ENCODE data around the gene HHATL. TPM values are rescaled to one million over a fixed set of nuclear protein-coding genes. Genes with fewer than 3 reads are reported as not detected.

HHATL gene
- total RNA-seq, 1 experiment from 2014 or later = not detected

DNA sequence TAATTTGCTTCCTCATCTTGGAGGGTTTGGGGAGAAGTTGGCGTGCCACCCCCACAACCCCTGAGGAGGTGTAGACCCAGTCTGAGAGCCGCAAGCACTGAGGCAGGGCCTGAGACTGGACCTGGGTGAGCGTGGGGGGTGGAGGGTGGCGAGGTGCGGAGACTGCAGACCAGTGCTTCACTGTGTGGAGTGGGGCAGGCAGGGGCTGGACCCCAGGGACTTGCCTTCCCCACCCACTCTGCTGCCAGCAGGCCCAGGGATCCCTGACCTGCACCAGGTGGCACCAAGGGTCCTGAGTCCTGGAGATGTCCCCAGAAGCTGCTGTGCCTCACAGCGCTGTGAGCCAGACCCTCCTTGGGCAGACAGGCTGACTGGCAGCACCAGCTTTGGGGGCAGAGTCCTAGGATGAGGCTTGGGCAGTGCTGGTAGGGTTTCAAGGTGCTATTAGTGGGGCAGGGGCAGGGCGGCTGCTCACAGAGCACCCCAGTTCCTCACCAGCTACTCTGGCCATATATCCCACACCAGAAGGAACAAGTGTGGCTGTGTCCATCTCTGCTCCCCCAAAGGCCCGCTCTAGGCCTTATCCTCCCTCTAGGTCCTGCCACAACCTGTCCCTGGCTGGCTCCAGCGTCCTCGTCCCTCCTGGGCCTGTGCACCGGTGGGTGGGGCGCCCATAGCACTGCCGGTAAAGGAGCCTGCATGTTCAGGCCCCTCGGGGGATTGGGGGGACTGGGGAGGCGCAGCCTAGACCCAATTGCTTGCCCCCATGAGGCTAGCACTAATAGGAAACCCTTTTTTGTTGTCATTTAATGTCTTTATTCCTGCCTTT is 37.3 kb downstream of the HHATL start:
- no peaks in the 10 kb centered on the region for H3K36me3 ChIP-seq (replicated peaks; ENCODE audit: control insufficient read depth, insufficient read depth, low read length)
- peak; percentile 54 for DNase-seq
- H3K4me3 ChIP-seq (ENCODE audit: insufficient read depth, low read depth, low read length) = no peak overlapping the region
- no peaks in the 10 kb centered on the region for H3K27me3 ChIP-seq (ENCODE audit: control insufficient read depth, insufficient read depth, low read length)

DNA sequence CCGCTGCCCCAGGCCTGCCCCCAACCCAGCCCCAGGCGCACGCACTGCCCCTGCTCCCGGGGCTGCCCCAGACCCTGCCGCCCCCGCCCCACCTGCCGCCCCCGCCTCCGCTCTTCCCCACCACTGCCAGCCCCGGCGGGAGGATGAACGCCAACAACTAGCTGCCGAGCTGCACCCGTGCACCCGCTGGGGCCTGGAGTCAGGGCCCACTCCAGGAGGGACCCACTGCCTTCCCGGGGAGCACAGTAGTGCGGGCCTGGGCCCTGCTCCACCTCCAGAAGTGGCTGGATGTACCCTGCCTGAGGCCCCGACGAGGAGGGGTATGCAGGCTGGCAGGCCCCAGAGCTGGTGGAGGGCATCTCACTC is 38.2 kb downstream of the HHATL start:
- Histone ChIP-seq H3K4me3 (ENCODE audit: insufficient read depth, low read depth, low read length) (no peak overlapping the region), H3K27me3 (ENCODE audit: control insufficient read depth, insufficient read depth, low read length) (no peaks in the 10 kb centered on the region), H3K36me3 (replicated peaks; ENCODE audit: control insufficient read depth, insufficient read depth, low read length) (no peaks in the 10 kb centered on the region)
- peak; percentile 61 for DNase-seq

GRCh38 chr3:42663581-42664437 is 38.8 kb downstream of the HHATL start:
- Histone ChIP-seq H3K4me3 (ENCODE audit: insufficient read depth, low read depth, low read length) (no peak overlapping the region), H3K27me3 (ENCODE audit: control insufficient read depth, insufficient read depth, low read length) (no peaks in the 10 kb centered on the region), H3K36me3 (replicated peaks; ENCODE audit: control insufficient read depth, insufficient read depth, low read length) (no peaks in the 10 kb centered on the region)
- peak; percentile 55 for DNase-seq

DNA sequence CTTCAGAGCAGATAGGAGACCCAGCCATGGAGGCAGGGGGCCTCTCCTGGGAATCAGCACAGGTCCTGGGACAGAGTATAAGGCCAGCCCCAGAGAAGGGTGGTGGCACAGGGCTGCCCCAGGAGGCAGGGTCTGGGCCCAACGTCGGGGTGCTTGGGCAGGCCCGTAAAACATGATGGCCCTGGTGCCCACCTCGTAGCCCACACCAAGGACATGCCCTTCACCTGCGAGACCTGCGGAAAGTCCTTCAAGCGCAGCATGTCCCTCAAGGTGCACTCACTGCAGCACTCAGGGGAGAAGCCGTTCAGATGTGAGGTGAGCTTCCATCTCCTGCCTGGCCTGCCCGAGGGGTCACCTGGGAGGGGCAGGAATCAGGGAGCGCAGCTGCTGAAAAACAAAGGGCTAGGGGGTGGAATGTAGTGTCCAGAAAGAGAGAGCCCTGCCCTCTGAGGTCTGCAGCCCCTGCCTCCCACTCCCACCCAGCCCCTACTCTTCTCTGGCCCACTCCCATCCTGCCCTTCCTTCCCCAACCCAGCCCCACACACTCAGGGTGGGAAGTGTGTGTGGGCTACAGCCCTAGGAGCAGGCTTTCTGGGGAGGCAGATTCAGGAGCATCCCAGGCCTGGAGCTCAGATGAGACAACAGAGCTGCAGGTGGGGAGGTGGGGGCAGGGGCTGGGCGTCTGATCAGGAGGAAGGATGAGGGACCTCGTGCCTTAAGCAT is 39.6 kb downstream of the HHATL start:
- Histone ChIP-seq H3K4me3 (ENCODE audit: insufficient read depth, low read depth, low read length) (no peak overlapping the region), H3K36me3 (replicated peaks; ENCODE audit: control insufficient read depth, insufficient read depth, low read length) (no peaks in the 10 kb centered on the region), H3K27me3 (ENCODE audit: control insufficient read depth, insufficient read depth, low read length) (no peaks in the 10 kb centered on the region)
- peak; percentile 51 for DNase-seq

DNA sequence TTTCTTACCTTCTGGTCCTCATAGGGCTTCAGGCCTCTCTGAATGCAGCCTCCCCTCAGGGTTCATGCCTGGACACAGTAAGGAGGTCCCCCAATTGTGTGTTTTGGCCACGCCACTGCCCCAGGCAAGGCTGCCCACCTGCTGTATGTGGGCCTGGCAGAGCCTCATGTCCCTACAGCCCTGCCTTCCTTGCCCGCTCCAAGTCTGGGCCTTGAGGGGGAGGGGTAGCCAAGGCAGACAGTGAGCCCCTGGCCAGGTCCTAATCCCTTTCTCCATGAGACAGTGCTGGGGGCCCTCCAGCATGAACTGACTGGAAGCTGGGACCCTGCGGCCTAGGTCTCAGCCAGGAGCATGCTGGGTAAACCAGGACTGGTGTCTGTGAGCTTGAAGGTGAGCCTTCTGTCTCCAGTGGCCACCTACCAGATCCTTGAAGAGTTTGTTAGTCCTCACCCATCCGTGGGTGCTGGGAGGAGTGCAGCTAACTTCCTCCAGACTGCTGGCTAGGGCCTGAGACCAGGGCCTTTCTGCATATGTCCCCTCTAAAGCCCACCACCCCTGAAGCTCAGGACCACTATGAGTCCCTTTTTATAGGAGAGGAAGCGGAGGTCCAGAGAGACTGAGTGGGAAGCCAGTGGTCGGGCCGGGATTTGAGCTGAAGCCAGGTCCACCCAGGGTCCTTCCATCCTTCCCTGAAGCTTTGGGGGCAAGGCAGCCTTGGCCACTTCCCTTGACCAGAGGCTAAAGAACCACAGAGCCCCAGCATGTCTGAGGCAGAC is 40.4 kb downstream of the HHATL start:
- Histone ChIP-seq H3K27me3 (ENCODE audit: control insufficient read depth, insufficient read depth, low read length) (no peaks in the 10 kb centered on the region), H3K4me3 (ENCODE audit: insufficient read depth, low read depth, low read length) (no peak overlapping the region), H3K36me3 (replicated peaks; ENCODE audit: control insufficient read depth, insufficient read depth, low read length) (no peaks in the 10 kb centered on the region)
- no peak for DNase-seq

DNA sequence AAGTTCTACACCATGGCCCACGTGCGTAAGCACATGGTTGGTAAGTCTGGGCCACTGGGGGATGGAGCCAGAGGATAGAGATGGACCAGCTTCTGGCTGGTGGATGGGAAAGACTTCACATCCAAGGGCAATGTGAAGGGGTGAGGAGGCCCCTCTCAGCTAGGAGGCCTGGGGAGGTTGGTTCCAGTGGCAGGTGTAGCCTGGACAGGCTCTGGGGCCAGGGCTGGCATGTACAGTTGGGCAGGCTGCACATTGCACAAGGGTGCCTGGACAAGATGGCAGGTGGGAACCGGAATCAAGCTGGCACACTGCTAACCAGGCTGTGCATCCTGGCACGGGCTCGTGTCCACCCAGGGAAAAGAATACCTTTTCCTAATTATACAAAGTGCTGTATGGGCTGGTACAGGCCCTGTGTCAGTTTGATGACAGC is 41.0 kb downstream of the HHATL start:
- H3K36me3 ChIP-seq (replicated peaks; ENCODE audit: control insufficient read depth, insufficient read depth, low read length) = no peaks in the 10 kb centered on the region
- no peak overlapping the region for H3K4me3 ChIP-seq (ENCODE audit: insufficient read depth, low read depth, low read length)
- DNase-seq = no peak
- H3K27me3 ChIP-seq (ENCODE audit: control insufficient read depth, insufficient read depth, low read length) = no peaks in the 10 kb centered on the region

GRCh38 chr3:42660898-42661297 is 41.7 kb downstream of the HHATL start:
- Histone ChIP-seq H3K36me3 (replicated peaks; ENCODE audit: control insufficient read depth, insufficient read depth, low read length) (no peaks in the 10 kb centered on the region), H3K4me3 (ENCODE audit: insufficient read depth, low read depth, low read length) (no peak overlapping the region), H3K27me3 (ENCODE audit: control insufficient read depth, insufficient read depth, low read length) (no peaks in the 10 kb centered on the region)
- DNase-seq = peak; percentile 75

- Histone ChIP-seq H3K4me3 (ENCODE audit: insufficient read depth, low read depth, low read length) (no peak overlapping the region), H3K27me3 (ENCODE audit: control insufficient read depth, insufficient read depth, low read length) (no peaks in the 10 kb centered on the region), H3K36me3 (replicated peaks; ENCODE audit: control insufficient read depth, insufficient read depth, low read length) (no peaks in the 10 kb centered on the region)
- DNase-seq = peak; percentile 53
These were observed 42.4 kb downstream of the HHATL start for GRCh38 chr3:42660131-42660715.

DNA sequence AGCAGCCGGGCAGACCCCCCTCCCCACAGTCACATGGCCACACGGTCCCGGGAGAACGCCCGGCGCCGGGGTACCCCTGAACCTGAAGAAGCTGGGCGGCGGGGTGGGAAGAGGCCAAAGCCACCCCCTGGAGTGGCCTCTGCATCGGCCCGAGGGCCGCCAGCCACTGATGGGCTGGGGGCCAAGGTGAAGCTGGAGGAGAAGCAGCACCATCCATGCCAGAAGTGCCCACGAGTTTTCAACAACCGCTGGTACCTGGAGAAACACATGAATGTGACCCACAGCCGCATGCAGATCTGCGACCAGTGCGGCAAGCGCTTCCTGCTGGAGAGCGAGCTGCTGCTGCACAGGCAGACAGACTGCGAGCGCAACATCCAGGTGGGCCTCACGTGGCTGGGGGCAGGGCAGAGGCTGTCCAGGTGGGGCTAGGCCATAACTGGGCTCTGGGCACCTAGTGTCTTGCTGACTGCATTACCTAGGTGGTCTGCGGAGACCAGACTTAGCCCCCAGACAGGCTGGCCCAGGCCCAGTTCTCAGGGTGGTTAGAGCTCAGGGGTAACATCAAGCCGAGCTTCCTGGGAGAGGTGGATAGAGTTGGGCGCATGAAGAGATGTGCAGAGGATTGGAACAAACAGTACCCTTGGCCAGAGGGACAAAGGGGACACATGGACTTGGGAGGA is 43.0 kb downstream of the HHATL start:
- no peaks in the 10 kb centered on the region for H3K27me3 ChIP-seq (ENCODE audit: control insufficient read depth, insufficient read depth, low read length)
- H3K36me3 ChIP-seq (replicated peaks; ENCODE audit: control insufficient read depth, insufficient read depth, low read length) = no peaks in the 10 kb centered on the region
- DNase-seq = peak; percentile 65
- H3K4me3 ChIP-seq (ENCODE audit: insufficient read depth, low read depth, low read length) = no peak overlapping the region

GRCh38 chr3:42658771-42659390 is 43.7 kb downstream of the HHATL start:
- DNase-seq = no peak
- H3K4me3 ChIP-seq (ENCODE audit: insufficient read depth, low read depth, low read length) = no peak overlapping the region
- no peaks in the 10 kb centered on the region for H3K27me3 ChIP-seq (ENCODE audit: control insufficient read depth, insufficient read depth, low read length)
- no peaks in the 10 kb centered on the region for H3K36me3 ChIP-seq (replicated peaks; ENCODE audit: control insufficient read depth, insufficient read depth, low read length)

GRCh38 chr3:42658091-42658770 is 44.4 kb downstream of the HHATL start:
- H3K27me3 ChIP-seq (ENCODE audit: control insufficient read depth, insufficient read depth, low read length) = no peaks in the 10 kb centered on the region

GRCh38 chr3:42657675-42658074 is 44.9 kb downstream of the HHATL start:
- H3K4me3 ChIP-seq (ENCODE audit: insufficient read depth, low read depth, low read length) = no peak overlapping the region
- no peaks in the 10 kb centered on the region for H3K36me3 ChIP-seq (replicated peaks; ENCODE audit: control insufficient read depth, insufficient read depth, low read length)
- peak; percentile 45 for DNase-seq
- H3K27me3 ChIP-seq (ENCODE audit: control insufficient read depth, insufficient read depth, low read length) = no peaks in the 10 kb centered on the region

More at GRCh38 chr3:42658091-42658770, 44.4 kb downstream of the HHATL start:
- H3K4me3 ChIP-seq (ENCODE audit: insufficient read depth, low read depth, low read length) = no peak overlapping the region
- no peaks in the 10 kb centered on the region for H3K36me3 ChIP-seq (replicated peaks; ENCODE audit: control insufficient read depth, insufficient read depth, low read length)
- peak; percentile 55 for DNase-seq

All from H7 (cell line).